ENCODE results near the gene MTREX.

DNA sequence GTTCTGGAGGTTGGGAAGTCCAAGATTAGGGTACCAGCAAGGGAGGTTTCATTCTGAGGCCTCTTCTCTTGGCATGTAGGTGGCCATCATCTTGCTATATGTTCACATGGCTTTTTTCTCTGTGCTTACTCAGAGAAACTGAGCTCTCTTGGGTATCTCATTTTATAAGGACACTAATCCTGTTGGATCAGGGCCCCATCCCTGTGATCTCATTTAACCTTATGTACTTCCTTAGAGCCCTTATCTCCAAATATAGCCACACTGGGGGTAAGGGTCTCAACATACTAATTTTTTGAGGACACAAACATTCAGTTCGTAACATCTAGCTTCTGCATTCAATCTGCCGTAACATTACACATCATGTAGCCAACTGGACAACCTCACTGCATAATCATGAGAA is 6.9 kb upstream of the MTREX start:
- TF ChIP-seq RAD21 (IDR thresholded peaks at IDR 0.05; ENCODE audit: low read depth) (no peak), CREB1 (IDR thresholded peaks at IDR 0.05; ENCODE audit: low read depth) (no peak), ZBTB7A (IDR thresholded peaks at IDR 0.05; ENCODE audit: low read depth) (no peak), EP300 (IDR thresholded peaks at IDR 0.05; ENCODE audit: borderline replicate concordance) (no peak), MAX (IDR thresholded peaks at IDR 0.05) (no peak), REST (IDR thresholded peaks at IDR 0.05; ENCODE audit: low read depth) (no peak), FOXM1 (IDR thresholded peaks at IDR 0.05; ENCODE audit: borderline replicate concordance, low read depth) (no peak), CEBPB (IDR thresholded peaks at IDR 0.05) (no peak), TEAD4 (IDR thresholded peaks at IDR 0.05) (no peak), EGR1 (IDR thresholded peaks at IDR 0.05) (no peak), TAF1 (IDR thresholded peaks at IDR 0.05; ENCODE audit: low read depth) (no peak)
